ENCODE measurements around the gene MAP3K7.

DNA sequence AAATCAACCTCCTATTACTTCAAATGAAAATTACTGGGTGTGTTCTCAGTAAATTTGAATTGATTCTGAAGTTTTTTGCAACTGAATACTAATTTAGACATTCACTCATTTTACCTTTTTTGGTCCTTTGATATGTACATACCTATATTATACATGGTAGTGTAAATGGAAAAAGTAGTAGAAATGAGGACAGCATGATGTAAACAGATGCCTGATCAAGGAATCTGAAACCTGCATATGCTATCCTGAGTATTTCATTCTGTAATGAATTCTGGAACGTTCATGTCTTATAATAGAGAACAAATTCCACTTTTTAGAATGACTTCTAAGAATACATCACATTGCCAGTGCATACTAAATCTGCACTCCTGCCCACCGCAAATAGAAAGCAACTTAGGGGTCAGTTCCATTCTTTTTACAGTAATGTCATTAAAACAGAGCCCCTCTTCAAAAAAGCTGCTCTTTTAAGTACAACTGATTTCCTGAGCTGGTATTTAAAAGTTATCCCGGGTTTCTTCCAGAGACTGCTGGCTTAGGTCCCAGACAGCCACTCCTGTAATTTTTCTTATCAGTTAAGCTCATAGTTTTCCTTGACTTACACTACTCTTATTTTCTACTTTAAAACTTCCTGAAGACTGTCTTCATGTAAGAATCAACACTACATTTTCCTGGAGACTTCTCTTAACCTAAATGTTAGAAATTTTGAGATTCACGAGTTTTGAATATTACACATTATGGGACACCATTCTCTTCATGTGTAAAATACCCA lies 48.4 kb downstream of the MAP3K7 start:
- TF ChIP-seq, protein P1, sequence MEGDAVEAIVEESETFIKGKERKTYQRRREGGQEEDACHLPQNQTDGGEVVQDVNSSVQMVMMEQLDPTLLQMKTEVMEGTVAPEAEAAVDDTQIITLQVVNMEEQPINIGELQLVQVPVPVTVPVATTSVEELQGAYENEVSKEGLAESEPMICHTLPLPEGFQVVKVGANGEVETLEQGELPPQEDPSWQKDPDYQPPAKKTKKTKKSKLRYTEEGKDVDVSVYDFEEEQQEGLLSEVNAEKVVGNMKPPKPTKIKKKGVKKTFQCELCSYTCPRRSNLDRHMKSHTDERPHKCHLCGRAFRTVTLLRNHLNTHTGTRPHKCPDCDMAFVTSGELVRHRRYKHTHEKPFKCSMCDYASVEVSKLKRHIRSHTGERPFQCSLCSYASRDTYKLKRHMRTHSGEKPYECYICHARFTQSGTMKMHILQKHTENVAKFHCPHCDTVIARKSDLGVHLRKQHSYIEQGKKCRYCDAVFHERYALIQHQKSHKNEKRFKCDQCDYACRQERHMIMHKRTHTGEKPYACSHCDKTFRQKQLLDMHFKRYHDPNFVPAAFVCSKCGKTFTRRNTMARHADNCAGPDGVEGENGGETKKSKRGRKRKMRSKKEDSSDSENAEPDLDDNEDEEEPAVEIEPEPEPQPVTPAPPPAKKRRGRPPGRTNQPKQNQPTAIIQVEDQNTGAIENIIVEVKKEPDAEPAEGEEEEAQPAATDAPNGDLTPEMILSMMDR (IDR thresholded peaks at IDR 0.05): no peak
- TF ChIP-seq ZFX (IDR thresholded peaks at IDR 0.05; ENCODE audit: borderline replicate concordance): no peak

Measured in 22Rv1 (cell line).